ENCODE measurements around the gene CASZ1. TPM values are rescaled to one million over a fixed set of nuclear protein-coding genes. Genes with fewer than 3 reads are reported as not detected.

The CASZ1 gene
- total and polyA plus RNA-seq, 2 experiments from 2014 or later = 6.2 to 6.7 TPM

DNA sequence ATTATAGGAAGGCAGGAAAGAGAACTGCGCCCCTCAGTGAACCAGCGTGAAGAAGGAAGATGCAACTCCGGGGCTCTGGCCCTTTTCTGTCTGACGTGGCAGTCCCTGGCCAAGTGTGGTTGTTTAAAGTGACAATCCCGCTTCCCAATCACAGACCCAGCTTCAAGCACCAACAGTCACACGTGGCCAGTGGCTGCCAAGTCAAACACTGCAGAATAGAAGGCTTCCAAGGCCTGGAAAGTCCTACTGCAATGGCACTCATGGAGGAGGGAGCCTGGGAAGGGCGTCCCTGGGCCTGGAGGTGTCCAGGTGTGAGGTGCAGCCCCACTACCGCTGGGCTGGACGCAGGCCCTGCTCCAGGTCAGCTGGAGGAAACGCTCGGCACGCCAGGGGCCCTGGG lies 143.8 kb downstream of the CASZ1 start:
- no peak for ATAC-seq
- H2AFZ ChIP-seq = no peak overlapping the region
- no peak overlapping the region for H3K4me3 ChIP-seq
- Mint-ChIP-seq H3K9me3 (no peaks in the 10 kb centered on the region), H3K4me3 (no peak overlapping the region), H3K4me1 (no peaks in the 10 kb centered on the region; the same call in none of the 3 replicates), H3K27ac (no peak overlapping the region), H3K36me3 (ENCODE audit: low read depth) (no peaks in the 10 kb centered on the region), H3K27me3 (ENCODE audit: insufficient read depth, low read depth, poor library complexity) (peaks cover 25% of the 10 kb centered on the region)
- no peak overlapping the region for H3K4me2 ChIP-seq
- H3K27ac ChIP-seq (ENCODE audit: low read depth) = no peak overlapping the region
- peaks cover 14% of the 10 kb centered on the region for H3K4me1 ChIP-seq (ENCODE audit: insufficient read depth)
- no peaks in the 10 kb centered on the region for H3K79me2 ChIP-seq (replicated peaks; ENCODE audit: insufficient read depth)
- DNase-seq (ENCODE audit: low spot score) = no peak
- no peaks in the 10 kb centered on the region for H3K9me2 ChIP-seq (ENCODE audit: insufficient read depth)
- no peaks in the 10 kb centered on the region for H3K36me3 ChIP-seq (ENCODE audit: insufficient read depth)
- TF ChIP-seq POLR2AphosphoS5 (IDR thresholded peaks at IDR 0.05; ENCODE audit: low read depth) (no peak), ZNF331 (CRISPR knock-in tag; IDR thresholded peaks at IDR 0.05; ENCODE audit: low read depth) (no peak), EZH2 (IDR thresholded peaks at IDR 0.05; ENCODE audit: low read depth, unreplicated experiment) (no peak), EZH2phosphoT487 (IDR thresholded peaks at IDR 0.05; ENCODE audit: unreplicated experiment) (no peak), ZNF114 (CRISPR knock-in tag; IDR thresholded peaks at IDR 0.05) (no peak), CREB1 (CRISPR knock-in tag; IDR thresholded peaks at IDR 0.05; ENCODE audit: low read depth) (no peak), NANOG (IDR thresholded peaks at IDR 0.05; ENCODE audit: borderline replicate concordance) (no peak), CTCF (conservative IDR thresholded peaks at IDR 0.05; ENCODE audit: low read depth in 2 of 2) (no peak), STAT1 (IDR thresholded peaks at IDR 0.05; ENCODE audit: unreplicated experiment) (no peak), ZNF462 (CRISPR knock-in tag; IDR thresholded peaks at IDR 0.05) (no peak), REST (IDR thresholded peaks at IDR 0.05; ENCODE audit: unreplicated experiment) (no peak), JUNB (IDR thresholded peaks at IDR 0.05; ENCODE audit: unreplicated experiment) (no peak)
- TF ChIP-seq, protein P1, sequence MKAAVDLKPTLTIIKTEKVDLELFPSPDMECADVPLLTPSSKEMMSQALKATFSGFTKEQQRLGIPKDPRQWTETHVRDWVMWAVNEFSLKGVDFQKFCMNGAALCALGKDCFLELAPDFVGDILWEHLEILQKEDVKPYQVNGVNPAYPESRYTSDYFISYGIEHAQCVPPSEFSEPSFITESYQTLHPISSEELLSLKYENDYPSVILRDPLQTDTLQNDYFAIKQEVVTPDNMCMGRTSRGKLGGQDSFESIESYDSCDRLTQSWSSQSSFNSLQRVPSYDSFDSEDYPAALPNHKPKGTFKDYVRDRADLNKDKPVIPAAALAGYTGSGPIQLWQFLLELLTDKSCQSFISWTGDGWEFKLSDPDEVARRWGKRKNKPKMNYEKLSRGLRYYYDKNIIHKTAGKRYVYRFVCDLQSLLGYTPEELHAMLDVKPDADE (IDR thresholded peaks at IDR 0.05) = no peak
- no peaks in the 10 kb centered on the region for H4K20me1 ChIP-seq (replicated peaks; ENCODE audit: insufficient read depth)
- H3K27me3 ChIP-seq (ENCODE audit: insufficient read depth) = peaks cover 10% of the 10 kb centered on the region
- 0 out of 2 replicates have a peak, but pooled peaks cover 6% of the 10 kb centered on the region for H3F3A ChIP-seq (replicated peaks; ENCODE audit: low read depth)
